ENCODE data around the gene KREMEN2.
A peak's percentile ranks its signal among the peaks of the same experiment; 100 is the strongest.

Gene KREMEN2, protein sequence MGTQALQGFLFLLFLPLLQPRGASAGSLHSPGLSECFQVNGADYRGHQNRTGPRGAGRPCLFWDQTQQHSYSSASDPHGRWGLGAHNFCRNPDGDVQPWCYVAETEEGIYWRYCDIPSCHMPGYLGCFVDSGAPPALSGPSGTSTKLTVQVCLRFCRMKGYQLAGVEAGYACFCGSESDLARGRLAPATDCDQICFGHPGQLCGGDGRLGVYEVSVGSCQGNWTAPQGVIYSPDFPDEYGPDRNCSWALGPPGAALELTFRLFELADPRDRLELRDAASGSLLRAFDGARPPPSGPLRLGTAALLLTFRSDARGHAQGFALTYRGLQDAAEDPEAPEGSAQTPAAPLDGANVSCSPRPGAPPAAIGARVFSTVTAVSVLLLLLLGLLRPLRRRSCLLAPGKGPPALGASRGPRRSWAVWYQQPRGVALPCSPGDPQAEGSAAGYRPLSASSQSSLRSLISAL

GRCh38 chr16:2963723-2964474, at the start of gene KREMEN2:
Gene KREMEN2, plus strand, starts transcription at chr16:2964275. Its CDS starts 246 bp downstream, at chr16:2964521.
- Histone ChIP-seq H3K79me2 (ENCODE audit: insufficient read depth, low read depth) (no peaks in the 10 kb centered on the region), H3K9ac (no peak within 1 kb of the TSS; the same call in 1 of the 2 replicates), H3K4me3 (IDR thresholded peaks at IDR 0.05; ENCODE audit: insufficient read depth, low read depth, low read length) (no peak within 1 kb of the TSS), H3K27me3 (ENCODE audit: insufficient read depth, low read depth) (peaks cover 27% of the 10 kb centered on the region), H2AFZ (ENCODE audit: low read depth) (peak within 1 kb of the TSS; percentile 76), H3K4me1 (ENCODE audit: low read depth, poor library complexity, severe bottlenecking) (peaks cover 54% of the 10 kb centered on the region), H3K4me2 (peak within 1 kb of the TSS; percentile 97), H3K36me3 (ENCODE audit: insufficient read depth) (no peaks in the 10 kb centered on the region), H4K20me1 (ENCODE audit: insufficient read depth) (no peaks in the 10 kb centered on the region), H3K27ac (no peak within 1 kb of the TSS)
- 0 out of 2 replicates have a peak, but pooled peaks have one; percentile 1 for TF ChIP-seq CTCF (conservative IDR thresholded peaks at IDR 0.05; ENCODE audit: low read depth, low read length)

GRCh38 chr16:2915196-2915929, 48.7 kb upstream of the KREMEN2 start:
- H3K79me2 ChIP-seq (ENCODE audit: insufficient read depth, low read depth) = peaks cover 10% of the 10 kb centered on the region; the same call in 1 of the 2 replicates
- peak overlapping the region; percentile 40; the same call in 1 of the 2 replicates for H3K9ac ChIP-seq
- no peak overlapping the region for H2AFZ ChIP-seq (ENCODE audit: low read depth)
- peaks cover 62% of the 10 kb centered on the region for H3K4me1 ChIP-seq (ENCODE audit: low read depth, poor library complexity, severe bottlenecking)
- no peaks in the 10 kb centered on the region for H3K36me3 ChIP-seq (ENCODE audit: insufficient read depth)
- H3K27me3 ChIP-seq (ENCODE audit: insufficient read depth, low read depth) = peaks cover 9% of the 10 kb centered on the region
- H3K4me3 ChIP-seq (IDR thresholded peaks at IDR 0.05; ENCODE audit: insufficient read depth, low read depth, low read length) = no peak overlapping the region
- no peaks in the 10 kb centered on the region for H4K20me1 ChIP-seq (ENCODE audit: insufficient read depth)
- peak overlapping the region; percentile 75 for H3K27ac ChIP-seq
- peak overlapping the region; percentile 23 for H3K4me2 ChIP-seq
- TF ChIP-seq CTCF (conservative IDR thresholded peaks at IDR 0.05; ENCODE audit: low read depth, low read length) = no peak

- no peaks in the 10 kb centered on the region for H3K36me3 ChIP-seq (ENCODE audit: insufficient read depth)
- H3K27me3 ChIP-seq (ENCODE audit: insufficient read depth, low read depth) = no peaks in the 10 kb centered on the region
- H2AFZ ChIP-seq (ENCODE audit: low read depth) = no peak overlapping the region
- H3K27ac ChIP-seq = no peak overlapping the region
- no peak overlapping the region for H3K4me3 ChIP-seq (IDR thresholded peaks at IDR 0.05; ENCODE audit: insufficient read depth, low read depth, low read length)
- no peaks in the 10 kb centered on the region for H3K79me2 ChIP-seq (ENCODE audit: insufficient read depth, low read depth)
- no peaks in the 10 kb centered on the region for H4K20me1 ChIP-seq (ENCODE audit: insufficient read depth)
- TF ChIP-seq CTCF (conservative IDR thresholded peaks at IDR 0.05; ENCODE audit: low read depth, low read length) = peak; percentile 95
- H3K4me2 ChIP-seq = no peak overlapping the region
- H3K4me1 ChIP-seq (ENCODE audit: low read depth, poor library complexity, severe bottlenecking) = peaks cover 31% of the 10 kb centered on the region
- H3K9ac ChIP-seq = no peak overlapping the region
Observed at GRCh38 chr16:2919511-2920255, 44.4 kb upstream of the KREMEN2 start.

- Histone ChIP-seq H3K27me3 (ENCODE audit: insufficient read depth, low read depth) (no peaks in the 10 kb centered on the region), H2AFZ (ENCODE audit: low read depth) (no peak overlapping the region), H3K4me3 (IDR thresholded peaks at IDR 0.05; ENCODE audit: insufficient read depth, low read depth, low read length) (no peak overlapping the region), H3K4me2 (no peak overlapping the region), H4K20me1 (ENCODE audit: insufficient read depth) (no peaks in the 10 kb centered on the region), H3K27ac (no peak overlapping the region), H3K4me1 (ENCODE audit: low read depth, poor library complexity, severe bottlenecking) (peaks cover 23% of the 10 kb centered on the region), H3K79me2 (ENCODE audit: insufficient read depth, low read depth) (no peaks in the 10 kb centered on the region), H3K9ac (no peak overlapping the region), H3K36me3 (ENCODE audit: insufficient read depth) (no peaks in the 10 kb centered on the region)
- no peak for TF ChIP-seq CTCF (conservative IDR thresholded peaks at IDR 0.05; ENCODE audit: low read depth, low read length)
Observed at GRCh38 chr16:2923481-2923880, 40.6 kb upstream of the KREMEN2 start.
